Measurements from ENCODE around the gene CASP4. TPM values are rescaled to one million over a fixed set of nuclear protein-coding genes. Genes with fewer than 3 reads are reported as not detected.
A peak's percentile ranks its signal among the peaks of the same experiment; 100 is the strongest.
"Not testable (repeated sequence)": the region's sequence is repeated elsewhere in the genome, so short reads cannot be mapped to it uniquely, and the experiment has no call there.

The CASP4 gene
- polyA plus RNA-seq, 1 donor, result 89.7 TPM

- H3K9me3 ChIP-seq (ENCODE audit: control insufficient read depth, low read depth, low read length), result peaks cover 3% of the 10 kb centered on the region
- no peaks in the 10 kb centered on the region for H3K4me1 ChIP-seq (ENCODE audit: control insufficient read depth, insufficient read depth, low read length)
- H3K4me3 ChIP-seq (ENCODE audit: low read length), result no peak overlapping the region
- H3K27me3 ChIP-seq (ENCODE audit: control insufficient read depth, insufficient read depth, low read length), result no peaks in the 10 kb centered on the region
- no peak for DNase-seq
- WGBS (ENCODE audit: insufficient coverage, low lambda C conversion rate), result no CpG with 5 or more reads among the region's 1 CpG
- H3K27ac ChIP-seq (ENCODE audit: low read length), result no peak overlapping the region
- H3K36me3 ChIP-seq (ENCODE audit: control insufficient read depth, insufficient read depth, low read length), result no peaks in the 10 kb centered on the region
These were observed 24.4 kb upstream of the CASP4 start for GRCh38 chr11:104992781-104993180.

GRCh38 chr11:104991994-104992393, 23.6 kb upstream of the CASP4 start:
- H3K27me3 ChIP-seq (ENCODE audit: control insufficient read depth, insufficient read depth, low read length), result no peaks in the 10 kb centered on the region
- no peak for DNase-seq
- H3K4me1 ChIP-seq (ENCODE audit: control insufficient read depth, insufficient read depth, low read length), result no peaks in the 10 kb centered on the region
- H3K27ac ChIP-seq (ENCODE audit: low read length), result no peak overlapping the region
- 57% methylated on average over 1 of the region's 4 CpGs for WGBS (ENCODE audit: insufficient coverage, low lambda C conversion rate)
- H3K9me3 ChIP-seq (ENCODE audit: control insufficient read depth, low read depth, low read length), result peaks cover 8% of the 10 kb centered on the region
- no peaks in the 10 kb centered on the region for H3K36me3 ChIP-seq (ENCODE audit: control insufficient read depth, insufficient read depth, low read length)
- no peak overlapping the region for H3K4me3 ChIP-seq (ENCODE audit: low read length)

- Histone ChIP-seq H3K9me3 (ENCODE audit: control insufficient read depth, low read depth, low read length) (peaks cover 8% of the 10 kb centered on the region), H3K27me3 (ENCODE audit: control insufficient read depth, insufficient read depth, low read length) (no peaks in the 10 kb centered on the region), H3K27ac (ENCODE audit: low read length) (no peak overlapping the region), H3K4me3 (ENCODE audit: low read length) (no peak overlapping the region), H3K36me3 (ENCODE audit: control insufficient read depth, insufficient read depth, low read length) (no peaks in the 10 kb centered on the region), H3K4me1 (ENCODE audit: control insufficient read depth, insufficient read depth, low read length) (peaks cover 4% of the 10 kb centered on the region)
- WGBS (ENCODE audit: insufficient coverage, low lambda C conversion rate), result 80% methylated on average over 1 of the region's 3 CpGs
- peak; percentile 54 to 75 for DNase-seq
These were observed 16.4 kb upstream of the CASP4 start for GRCh38 chr11:104984808-104985207.

GRCh38 chr11:104979839-104980238, 11.5 kb upstream of the CASP4 start:
- Histone ChIP-seq H3K4me3 (ENCODE audit: low read length) (no peak overlapping the region), H3K9me3 (ENCODE audit: control insufficient read depth, low read depth, low read length) (no peaks in the 10 kb centered on the region), H3K27ac (ENCODE audit: low read length) (no peak overlapping the region), H3K4me1 (ENCODE audit: control insufficient read depth, insufficient read depth, low read length) (peaks cover 4% of the 10 kb centered on the region), H3K27me3 (ENCODE audit: control insufficient read depth, insufficient read depth, low read length) (no peaks in the 10 kb centered on the region), H3K36me3 (ENCODE audit: control insufficient read depth, insufficient read depth, low read length) (no peaks in the 10 kb centered on the region)
- no CpG with 5 or more reads among the region's 1 CpG for WGBS (ENCODE audit: insufficient coverage, low lambda C conversion rate)
- no peak for DNase-seq

GRCh38 chr11:104973616-104974015, 5.2 kb upstream of the CASP4 start:
- H3K27me3 ChIP-seq (ENCODE audit: control insufficient read depth, insufficient read depth, low read length), result no peaks in the 10 kb centered on the region
- H3K36me3 ChIP-seq (ENCODE audit: control insufficient read depth, insufficient read depth, low read length), result no peaks in the 10 kb centered on the region
- H3K4me3 ChIP-seq (ENCODE audit: low read length), result no peak overlapping the region
- peaks cover 10% of the 10 kb centered on the region for H3K4me1 ChIP-seq (ENCODE audit: control insufficient read depth, insufficient read depth, low read length)
- no peak overlapping the region for H3K27ac ChIP-seq (ENCODE audit: low read length)
- peaks cover 4% of the 10 kb centered on the region for H3K9me3 ChIP-seq (ENCODE audit: control insufficient read depth, low read depth, low read length)
- no CpG with 5 or more reads among the region's 2 CpGs for WGBS (ENCODE audit: insufficient coverage, low lambda C conversion rate)
- DNase-seq, result no peak

- not testable (repeated sequence) for H3K9me3 ChIP-seq (ENCODE audit: control insufficient read depth, low read depth, low read length); H3K36me3 ChIP-seq (ENCODE audit: control insufficient read depth, insufficient read depth, low read length); H3K27ac ChIP-seq (ENCODE audit: low read length); H3K4me3 ChIP-seq (ENCODE audit: low read length); DNase-seq; H3K27me3 ChIP-seq (ENCODE audit: control insufficient read depth, insufficient read depth, low read length)
- H3K4me1 ChIP-seq (ENCODE audit: control insufficient read depth, insufficient read depth, low read length), result peaks cover 10% of the 10 kb centered on the region
- WGBS (ENCODE audit: insufficient coverage, low lambda C conversion rate), result 100% methylated on average over 2 of the region's 8 CpGs
These were observed 4.5 kb upstream of the CASP4 start for GRCh38 chr11:104972924-104973323.

GRCh38 chr11:104970756-104971155, 2.4 kb upstream of the CASP4 start:
- no peaks in the 10 kb centered on the region for H3K27me3 ChIP-seq (ENCODE audit: control insufficient read depth, insufficient read depth, low read length)
- H3K4me3 ChIP-seq (ENCODE audit: low read length), result no peak overlapping the region
- H3K27ac ChIP-seq (ENCODE audit: low read length), result no peak overlapping the region
- H3K9me3 ChIP-seq (ENCODE audit: control insufficient read depth, low read depth, low read length), result peaks cover 4% of the 10 kb centered on the region
- peaks cover 10% of the 10 kb centered on the region for H3K4me1 ChIP-seq (ENCODE audit: control insufficient read depth, insufficient read depth, low read length)
- DNase-seq, result no peak
- H3K36me3 ChIP-seq (ENCODE audit: control insufficient read depth, insufficient read depth, low read length), result no peaks in the 10 kb centered on the region

GRCh38 chr11:104968856-104969776, 742 bp upstream of the CASP4 start:
- H3K4me3 ChIP-seq (ENCODE audit: low read length), result peak overlapping the region; percentile 46
- DNase-seq, result peak; percentile 19 to 52
- H3K4me1 ChIP-seq (ENCODE audit: control insufficient read depth, insufficient read depth, low read length), result peaks cover 10% of the 10 kb centered on the region
- H3K36me3 ChIP-seq (ENCODE audit: control insufficient read depth, insufficient read depth, low read length), result no peaks in the 10 kb centered on the region
- 17% methylated on average over 1 of the region's 16 CpGs for WGBS (ENCODE audit: insufficient coverage, low lambda C conversion rate)
- no peaks in the 10 kb centered on the region for H3K27me3 ChIP-seq (ENCODE audit: control insufficient read depth, insufficient read depth, low read length)
- H3K27ac ChIP-seq (ENCODE audit: low read length), result peak overlapping the region; percentile 89
- H3K9me3 ChIP-seq (ENCODE audit: control insufficient read depth, low read depth, low read length), result peaks cover 8% of the 10 kb centered on the region

GRCh38 chr11:104967534-104968354, 630 bp downstream of the CASP4 start:
- Histone ChIP-seq H3K9me3 (ENCODE audit: control insufficient read depth, low read depth, low read length) (peaks cover 9% of the 10 kb centered on the region), H3K4me3 (ENCODE audit: low read length) (peak overlapping the region; percentile 46), H3K27ac (ENCODE audit: low read length) (peak overlapping the region; percentile 89), H3K27me3 (ENCODE audit: control insufficient read depth, insufficient read depth, low read length) (no peaks in the 10 kb centered on the region), H3K36me3 (ENCODE audit: control insufficient read depth, insufficient read depth, low read length) (peaks cover 3% of the 10 kb centered on the region), H3K4me1 (ENCODE audit: control insufficient read depth, insufficient read depth, low read length) (peaks cover 10% of the 10 kb centered on the region)
- WGBS (ENCODE audit: insufficient coverage, low lambda C conversion rate), result 17% methylated on average over 3 of the region's 11 CpGs
- DNase-seq, result peak in 1 of 2 donors; percentile 61

GRCh38 chr11:104965735-104966134, 2.6 kb downstream of the CASP4 start:
- H3K27ac ChIP-seq (ENCODE audit: low read length), result no peak overlapping the region
- H3K27me3 ChIP-seq (ENCODE audit: control insufficient read depth, insufficient read depth, low read length), result no peaks in the 10 kb centered on the region
- DNase-seq, result no peak
- peaks cover 9% of the 10 kb centered on the region for H3K9me3 ChIP-seq (ENCODE audit: control insufficient read depth, low read depth, low read length)
- peaks cover 14% of the 10 kb centered on the region for H3K36me3 ChIP-seq (ENCODE audit: control insufficient read depth, insufficient read depth, low read length)
- 83% methylated on average over 2 of the region's 5 CpGs for WGBS (ENCODE audit: insufficient coverage, low lambda C conversion rate)
- no peak overlapping the region for H3K4me3 ChIP-seq (ENCODE audit: low read length)
- H3K4me1 ChIP-seq (ENCODE audit: control insufficient read depth, insufficient read depth, low read length), result peaks cover 10% of the 10 kb centered on the region

Data from large intestine (tissue), 3 donors.